ENCODE measurements around the gene GID8.
"Not testable (repeated sequence)": the region's sequence is repeated elsewhere in the genome, so short reads cannot be mapped to it uniquely, and the experiment has no call there.

Gene GID8

GRCh38 chr20:62921119-62921687 is 16.7 kb upstream of the GID8 start:
- in situ Hi-C loops (cut with MboI; ENCODE audit: low sequenced_read_pairs): no loop called here

DNA sequence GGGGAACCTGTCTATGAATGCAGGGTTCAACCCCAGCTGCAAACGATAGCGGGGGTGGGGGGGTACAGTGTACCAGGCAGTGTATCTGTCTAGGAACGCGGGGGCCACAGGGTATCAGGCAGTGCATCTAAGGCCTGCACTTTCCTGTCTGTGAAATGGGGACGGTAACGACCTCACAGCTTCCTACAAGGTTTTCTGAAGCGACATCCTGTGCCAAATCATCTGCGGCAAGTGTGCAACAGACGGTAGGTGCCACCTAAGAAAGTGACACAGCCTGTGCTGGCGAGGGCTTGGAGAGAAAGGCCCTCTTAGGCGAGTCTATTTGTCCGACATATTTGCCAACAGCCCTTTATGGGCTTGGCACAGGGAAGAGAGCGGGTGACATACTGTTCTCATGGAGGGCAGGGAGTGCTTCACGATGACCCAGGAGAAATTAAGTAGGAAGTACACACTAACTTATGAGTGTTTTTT is 15.5 kb upstream of the GID8 start:
- in situ Hi-C loops (cut with MboI; ENCODE audit: low sequenced_read_pairs): no loop called here

DNA sequence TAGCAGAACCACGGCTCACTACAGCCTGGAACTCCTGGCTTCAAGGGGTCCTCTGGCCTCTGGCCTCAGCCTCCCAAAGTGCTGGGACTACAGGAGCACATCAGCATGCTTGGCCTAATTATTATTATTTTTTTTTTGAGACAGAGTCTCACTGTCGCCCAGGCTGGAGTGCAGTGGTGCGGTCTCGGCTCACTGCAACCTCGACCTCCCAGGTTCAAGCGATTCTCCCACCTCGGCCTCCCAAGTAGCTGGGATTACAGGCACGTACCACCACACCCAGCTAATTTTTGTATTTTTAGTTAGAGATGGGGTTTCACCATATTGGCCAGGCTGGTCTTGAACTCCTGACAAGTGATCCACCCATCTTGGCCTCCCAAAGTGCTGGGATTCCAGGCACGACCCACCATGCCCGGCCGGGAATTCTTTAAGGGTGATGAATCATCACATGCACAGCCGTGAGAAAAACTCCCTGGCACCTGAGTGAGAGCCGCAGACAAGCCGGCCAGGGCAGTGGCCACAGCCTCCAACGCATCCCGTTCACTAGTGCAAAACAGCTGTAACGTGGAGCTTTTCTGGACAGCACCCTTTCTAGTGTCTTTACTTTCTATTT is 14.8 kb upstream of the GID8 start:
- in situ Hi-C loops (cut with MboI; ENCODE audit: low sequenced_read_pairs): not testable (repeated sequence)

GRCh38 chr20:62923669-62924441 is 14.1 kb upstream of the GID8 start:
- in situ Hi-C loops (cut with MboI; ENCODE audit: low sequenced_read_pairs): no loop called here

DNA sequence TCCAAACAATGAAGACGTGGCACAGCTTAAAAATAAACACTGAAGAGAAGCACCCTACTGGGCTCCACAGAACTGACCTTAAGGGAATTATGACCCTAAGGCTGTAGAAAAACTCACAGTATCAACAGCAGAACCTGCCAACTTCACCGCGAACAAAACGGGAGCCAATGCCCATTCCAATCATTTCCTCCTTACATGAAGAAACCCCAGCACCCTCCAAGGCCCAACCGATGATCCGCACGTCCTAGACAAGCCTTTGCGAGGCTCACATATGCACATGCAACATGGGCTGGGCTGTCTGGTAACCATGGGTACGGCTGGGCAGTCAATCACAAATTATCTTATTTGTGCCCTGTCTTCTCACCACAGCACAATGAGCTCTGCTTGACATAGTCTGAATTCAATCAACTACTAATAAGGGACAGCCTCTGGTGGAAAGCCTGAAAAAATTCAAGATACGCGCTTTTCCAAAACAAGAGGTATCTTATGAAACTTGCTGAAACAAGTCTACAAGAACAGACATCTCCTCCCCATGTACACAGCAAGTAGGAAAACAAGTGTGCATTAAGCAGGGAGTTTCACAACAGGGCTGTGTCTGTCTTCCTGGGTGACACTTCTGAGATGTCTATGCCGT is 13.4 kb upstream of the GID8 start:
- in situ Hi-C loops (cut with MboI; ENCODE audit: low sequenced_read_pairs): no loop called here

DNA sequence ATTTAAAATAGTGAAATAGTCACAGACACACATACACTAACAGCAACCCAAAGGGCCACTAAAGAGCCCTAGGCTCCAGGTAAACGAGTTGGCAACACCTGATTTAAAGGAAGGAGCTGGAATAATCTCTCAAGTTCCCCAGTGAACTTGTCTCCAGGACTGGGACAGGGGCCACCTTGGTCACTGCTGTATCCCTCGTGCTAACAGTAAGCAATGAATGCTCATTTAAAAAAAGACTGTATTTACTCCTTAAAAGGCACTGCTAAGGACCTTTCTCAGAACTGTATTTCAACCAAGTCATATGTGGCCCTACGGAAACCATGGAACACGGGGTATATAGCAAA is 12.9 kb upstream of the GID8 start:
- in situ Hi-C loops (cut with MboI; ENCODE audit: low sequenced_read_pairs): no loop called here

DNA sequence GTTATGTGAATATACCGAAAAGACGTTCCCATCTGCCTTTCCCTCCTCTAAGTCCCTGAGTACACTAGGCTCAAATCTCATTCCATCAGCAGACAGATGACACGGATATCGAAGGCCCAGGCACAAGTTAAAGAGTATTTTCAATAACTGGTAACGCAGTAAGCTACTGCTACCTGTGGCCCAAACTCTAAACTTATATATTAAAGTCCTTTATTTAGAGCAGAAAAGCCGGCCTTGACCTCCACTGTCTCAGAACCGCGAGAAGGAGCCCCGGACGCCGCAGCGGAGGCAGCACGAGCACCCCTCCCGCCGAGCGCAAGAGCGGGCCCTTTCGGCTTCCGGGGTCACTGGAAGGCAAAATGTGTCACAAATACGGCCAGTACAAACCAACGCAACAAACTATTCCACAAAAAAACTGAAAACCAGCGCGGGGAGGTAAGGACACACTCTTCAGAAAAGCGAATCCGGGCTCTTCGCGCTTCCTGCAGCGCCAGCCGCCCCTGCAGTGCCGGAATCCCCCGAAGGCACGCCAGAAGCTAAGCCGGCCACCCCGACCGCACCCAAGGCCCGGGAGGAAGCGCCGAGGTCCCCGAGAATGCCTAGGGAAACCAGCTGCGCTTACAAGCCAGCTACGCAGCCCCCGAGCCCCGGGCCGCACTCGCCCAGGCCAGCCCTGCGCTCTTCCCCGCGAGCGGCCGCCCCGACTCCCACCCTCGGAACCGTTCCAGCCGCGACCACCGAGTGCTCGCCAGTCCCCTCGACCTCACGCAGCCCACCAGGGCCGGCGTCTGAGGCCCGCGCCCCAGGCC is 12.3 kb upstream of the GID8 start:
- in situ Hi-C loops (cut with MboI; ENCODE audit: low sequenced_read_pairs): no loop called here

DNA sequence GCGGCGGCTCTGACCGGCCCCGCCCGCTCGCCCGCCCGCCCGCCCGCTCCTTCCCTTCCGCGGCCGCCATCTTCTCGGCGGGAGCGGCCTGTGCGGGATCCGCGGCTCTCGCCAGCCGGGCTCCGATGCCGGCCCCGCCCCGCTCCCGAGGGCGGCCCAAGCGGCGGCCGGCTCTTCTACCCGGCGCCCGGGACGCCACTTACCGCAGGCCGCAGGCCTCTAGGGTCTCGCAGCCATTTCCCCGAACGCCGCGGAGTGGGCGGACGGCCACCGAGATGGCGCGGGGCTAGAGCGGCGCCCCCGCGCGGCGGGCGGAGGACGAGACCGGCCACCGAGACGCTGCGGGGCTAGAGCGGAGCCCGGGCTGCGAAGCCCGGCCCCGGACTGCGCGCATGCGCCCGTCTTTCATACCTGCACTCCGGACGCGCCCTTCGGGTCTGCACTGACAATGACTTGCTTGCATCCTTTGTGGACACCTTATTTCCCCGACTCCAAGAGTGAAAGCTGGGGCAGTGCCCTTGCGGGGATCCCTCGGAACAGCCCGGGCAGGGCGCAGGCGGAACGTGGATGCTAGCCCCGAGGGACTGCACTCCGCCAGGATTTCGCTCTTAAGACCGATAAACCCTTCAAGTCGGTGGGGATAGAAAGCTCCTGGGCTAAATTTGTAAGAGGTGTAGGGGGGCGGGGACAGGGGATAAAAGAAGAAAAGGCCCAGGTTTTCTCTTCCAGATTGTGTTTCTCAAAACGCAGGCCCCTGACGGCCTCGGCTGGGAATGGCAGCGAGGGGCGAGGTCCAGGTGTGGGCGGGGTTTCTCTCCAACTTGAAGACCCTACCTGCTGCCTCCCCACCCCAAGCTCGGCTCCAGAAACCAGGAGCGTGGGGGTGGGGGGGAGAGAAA is 11.5 kb upstream of the GID8 start, which contains the start of gene DIDO1:
Gene DIDO1, minus strand, starts transcription at position 277 of the 899 bp plus-strand sequence.
- in situ Hi-C loops (cut with MboI; ENCODE audit: low sequenced_read_pairs): no loop called here

GRCh38 chr20:62927128-62927705 is 10.7 kb upstream of the GID8 start:
- in situ Hi-C loops (cut with MboI; ENCODE audit: low sequenced_read_pairs): no loop called here

DNA sequence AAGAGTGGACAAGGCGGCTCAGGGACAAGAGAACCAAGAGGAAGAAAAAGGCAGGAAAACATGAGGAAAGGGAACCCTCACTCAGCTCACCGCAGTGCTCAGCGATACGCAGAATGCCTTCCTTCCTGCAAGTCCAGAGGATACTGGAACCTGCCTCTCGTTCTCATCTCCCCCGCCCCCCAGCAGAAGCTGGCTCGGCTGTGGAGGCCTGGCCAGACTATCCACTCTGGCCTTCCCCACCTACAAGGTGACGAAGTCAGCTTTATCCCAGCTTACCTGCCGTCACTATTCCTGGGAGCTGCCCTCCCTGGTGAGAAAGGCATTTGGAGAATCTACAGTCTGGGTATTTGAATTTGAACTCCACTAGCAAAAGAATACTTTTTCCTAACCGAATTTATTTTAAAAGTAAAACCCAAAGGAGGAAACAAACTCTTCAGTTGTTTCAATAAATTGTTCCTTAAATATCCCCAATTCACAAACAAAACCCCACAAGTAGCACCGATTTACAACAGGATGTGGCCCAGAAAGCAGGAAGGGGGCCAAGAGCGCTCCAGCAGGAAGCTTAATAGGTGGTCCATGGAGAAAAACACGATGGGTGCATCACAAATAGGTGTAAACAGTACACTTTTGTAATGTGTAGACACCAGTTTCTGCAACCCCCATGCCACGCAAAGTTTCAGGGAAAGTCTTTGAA is 9.6 kb upstream of the GID8 start:
- in situ Hi-C loops (cut with MboI; ENCODE audit: low sequenced_read_pairs): no loop called here

DNA sequence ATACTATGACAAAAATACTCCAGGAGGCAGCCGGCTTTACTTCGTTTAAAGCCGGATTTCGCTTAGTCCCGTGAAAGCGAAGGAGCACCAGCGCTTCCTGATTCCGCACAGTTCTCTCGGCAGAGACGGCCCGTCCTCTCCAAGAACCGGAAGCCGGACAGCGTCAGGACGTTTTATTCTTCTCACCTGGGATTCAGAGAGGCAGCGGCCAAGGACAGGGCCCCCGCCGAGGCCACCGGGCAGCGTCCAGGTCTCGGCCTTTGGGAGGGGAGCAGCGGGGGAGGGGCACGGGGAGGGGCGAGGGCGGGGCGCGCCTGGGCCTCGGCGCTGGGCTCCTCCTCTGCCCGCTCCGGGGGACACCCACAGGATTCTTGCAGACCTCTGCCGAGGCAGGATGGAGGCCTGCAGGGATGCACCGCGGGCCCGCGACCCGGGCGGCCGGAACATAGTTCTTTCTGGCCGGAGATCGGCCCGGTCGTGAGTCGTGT is 8.9 kb upstream of the GID8 start:
- in situ Hi-C loops (cut with MboI; ENCODE audit: low sequenced_read_pairs): no loop called here

DNA sequence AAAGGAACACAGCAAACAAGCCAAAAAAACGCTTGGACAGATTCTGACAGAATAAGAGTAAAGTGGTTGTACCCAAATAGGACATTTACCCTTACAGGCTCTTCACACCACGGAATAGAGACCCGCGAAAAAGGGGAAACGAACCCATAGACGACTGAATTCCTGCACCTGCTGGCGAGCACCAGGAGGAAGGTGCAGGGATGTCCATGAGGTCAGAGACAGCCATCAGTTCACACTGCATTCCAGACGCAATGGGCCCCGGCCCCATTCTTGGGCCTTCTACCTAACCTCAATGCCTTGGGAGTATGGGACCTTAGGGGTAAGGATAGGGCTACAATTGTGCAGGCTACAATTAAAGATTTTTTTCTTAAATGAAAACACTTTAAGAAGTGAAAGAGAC is 6.5 kb upstream of the GID8 start:
- in situ Hi-C loops (cut with MboI; ENCODE audit: low sequenced_read_pairs): no loop called here

- in situ Hi-C loops (cut with MboI; ENCODE audit: low sequenced_read_pairs): no loop called here
These were observed 4.0 kb upstream of the GID8 start for GRCh38 chr20:62933966-62934365.

DNA sequence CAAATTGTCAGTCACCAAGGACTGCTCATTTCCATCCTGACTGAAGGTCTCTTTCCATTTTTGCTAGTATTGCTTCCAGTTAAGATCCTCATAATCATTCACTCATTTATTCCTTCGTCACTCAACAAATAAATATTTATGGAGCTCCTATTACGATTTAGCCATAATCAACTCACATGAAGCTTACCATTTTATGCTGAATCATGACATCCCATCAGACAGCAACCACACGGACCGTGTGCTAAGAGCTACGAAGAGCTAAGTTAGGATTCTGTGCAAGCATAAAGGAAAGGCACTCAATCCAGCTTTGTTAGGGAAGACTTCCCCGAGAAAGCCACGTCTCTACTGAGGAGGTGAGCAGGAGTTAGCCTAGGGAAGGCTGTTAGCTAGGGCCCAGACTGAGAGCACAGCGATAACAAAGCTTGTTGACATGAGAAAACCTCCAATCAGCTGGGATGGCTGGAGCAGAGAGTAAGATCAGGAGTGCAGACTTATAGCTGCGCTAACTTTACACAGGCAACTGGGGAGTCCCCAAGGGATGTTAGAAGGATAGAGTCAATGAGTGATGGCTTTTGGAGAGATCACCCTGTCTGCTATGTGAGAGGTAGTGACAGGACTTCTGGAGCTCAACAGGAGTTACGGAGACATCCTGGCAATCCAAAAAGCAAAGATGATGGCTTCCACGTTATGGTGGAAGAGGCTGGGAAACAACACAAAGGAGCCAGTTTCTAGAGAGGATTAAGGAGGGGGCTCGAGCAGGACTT is 2.6 kb upstream of the GID8 start:
- in situ Hi-C loops (cut with MboI; ENCODE audit: low sequenced_read_pairs): no loop called here

DNA sequence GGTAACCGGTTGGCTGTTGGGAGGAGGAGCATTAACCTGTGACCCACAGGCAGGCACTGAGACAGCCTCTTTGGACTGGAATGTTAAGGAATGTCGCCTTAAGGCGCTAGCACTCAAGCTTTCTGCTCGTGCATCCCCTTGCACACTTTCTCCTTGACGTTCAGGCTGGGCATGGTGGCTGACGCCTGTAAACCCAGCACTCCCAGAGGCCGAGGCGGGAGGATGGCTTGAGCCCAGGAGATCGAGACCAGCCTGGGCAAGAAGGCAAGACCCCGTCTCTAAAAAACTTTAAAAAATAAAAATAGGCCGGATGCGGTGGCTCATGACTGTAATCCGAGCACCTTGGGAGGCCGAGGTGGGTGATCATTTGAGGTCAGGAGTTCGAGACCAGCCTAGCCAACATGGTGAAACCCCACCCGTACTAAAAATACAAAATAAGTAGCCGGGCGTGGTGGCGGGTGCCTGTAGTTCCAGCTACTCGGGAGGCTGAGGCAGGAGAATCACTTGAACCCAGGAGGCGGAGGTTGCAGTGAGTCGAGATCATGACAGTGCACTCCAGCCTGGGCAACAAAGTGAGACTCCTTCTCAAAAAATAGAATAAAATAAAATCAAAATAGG is 1.9 kb upstream of the GID8 start:
- in situ Hi-C loops (cut with MboI; ENCODE audit: low sequenced_read_pairs): no loop called here

DNA sequence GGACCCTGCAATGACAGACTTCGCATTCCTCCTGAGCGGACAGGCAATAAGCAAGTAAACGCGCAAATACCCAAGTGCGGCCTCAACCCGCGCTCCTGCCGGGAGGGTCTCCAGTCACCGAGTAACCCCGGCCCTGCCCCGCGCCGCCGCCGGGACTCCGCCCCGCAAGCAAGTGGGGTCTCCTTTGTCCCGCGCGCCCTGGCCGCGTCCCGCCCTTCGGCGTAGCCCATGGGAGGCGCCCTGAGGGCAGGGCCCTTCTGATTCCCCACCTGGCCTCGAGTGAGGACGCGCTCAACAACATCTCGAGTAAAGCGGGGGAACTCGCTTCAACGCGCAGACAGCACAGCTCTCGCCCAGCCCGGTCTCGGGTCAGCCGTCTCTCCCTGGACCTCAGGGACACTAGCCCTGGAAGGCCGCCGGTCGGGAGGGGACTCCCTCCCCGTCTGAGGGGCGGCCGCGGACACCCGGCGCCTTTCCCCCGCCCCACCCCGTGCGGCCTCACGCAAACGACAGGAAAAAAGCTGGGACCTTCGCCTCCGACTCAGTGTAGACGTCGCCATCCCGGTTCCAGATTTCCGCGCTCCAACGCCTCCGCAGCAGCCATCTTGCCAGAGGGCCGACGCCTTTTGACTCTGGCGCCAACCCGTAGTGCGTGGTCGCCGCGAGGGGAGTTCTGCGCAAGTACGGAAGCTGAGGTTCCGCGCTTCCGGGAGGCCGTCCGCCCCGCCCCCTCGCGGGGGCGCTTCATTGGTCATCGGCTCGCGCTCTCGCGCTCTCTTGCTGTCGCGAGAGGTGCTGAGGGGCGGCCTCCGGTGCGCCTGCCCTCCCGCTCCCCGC is 461 bp upstream of the GID8 start:
- in situ Hi-C loops (cut with MboI; ENCODE audit: low sequenced_read_pairs): no loop called here

DNA sequence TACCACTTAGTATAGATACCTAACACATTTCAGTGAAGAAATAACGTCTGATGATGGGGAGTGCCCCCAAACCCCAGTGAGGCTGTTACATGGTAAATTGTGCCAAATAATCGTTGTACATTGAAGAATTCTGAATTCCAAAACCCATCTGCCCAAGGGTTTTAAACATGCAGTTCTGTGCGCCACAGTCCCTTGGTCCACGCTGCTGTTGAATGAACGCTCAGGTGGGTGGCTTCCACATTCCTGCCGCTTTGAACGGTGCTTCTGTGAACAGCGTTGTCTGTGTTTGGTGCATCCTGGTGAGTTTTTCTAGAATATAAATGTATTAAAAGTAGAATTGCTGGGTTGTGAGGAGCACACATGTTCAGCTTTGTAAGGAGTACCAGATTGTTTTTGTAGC is 2.9 kb downstream of the GID8 start:
- in situ Hi-C loops (cut with MboI; ENCODE audit: low sequenced_read_pairs): no loop called here

Data from HL-60/S4 treated with retinoic acid at 250 ng/mL for 4 days and 3 days (cell line).